D721Med (cell line): ENCODE data around the gene LHX3.

ENCODE experiments used
- DNase-seq: peaks from one replicate; pipeline ENCODE4 v3.0.0; 2011; ENCODE audit warnings: low spot score; ENCODE audit not compliant: insufficient read length
- FAIRE-seq: peaks from 2 replicates; lab custom pipeline; 2011; peaks lifted over from hg19 to GRCh38; lab: Jason Lieb, UNC
- CTCF ChIP-seq: IDR thresholded peaks from 2 replicates; pipeline ENCODE4 v1.5.1; 2012; ENCODE audit warnings: mild to moderate bottlenecking, control low read depth; ENCODE audit not compliant: insufficient read depth; ENCODE audit errors: missing control alignments

The LHX3 gene

GRCh38 chr9:136223871-136224640, 19.1 kb upstream of the LHX3 start:
- FAIRE-seq = no peak
- no peak for DNase-seq
- TF ChIP-seq CTCF = no peak

GRCh38 chr9:136222906-136223285, 18.0 kb upstream of the LHX3 start:
- TF ChIP-seq CTCF = no peak
- FAIRE-seq = no peak
- DNase-seq = no peak

GRCh38 chr9:136222166-136222905, 17.4 kb upstream of the LHX3 start:
- FAIRE-seq (no peak), DNase-seq (no peak)
- TF ChIP-seq CTCF = no peak

- DNase-seq (no peak), FAIRE-seq (no peak)
- no peak for TF ChIP-seq CTCF
These were observed 15.2 kb upstream of the LHX3 start for GRCh38 chr9:136220017-136220729.

- FAIRE-seq (peak; percentile 72), DNase-seq (peak; percentile 68)
- TF ChIP-seq CTCF = no peak
These were observed 14.3 kb upstream of the LHX3 start for GRCh38 chr9:136219276-136219675.

- DNase-seq = no peak
- no peak for FAIRE-seq
- TF ChIP-seq CTCF = peak; percentile 21
These were observed 13.7 kb upstream of the LHX3 start for GRCh38 chr9:136218673-136219072.
